A549 (cell line): ENCODE results near the gene GRIP2. TPM values are rescaled to one million over a fixed set of nuclear protein-coding genes. Genes with fewer than 3 reads are reported as not detected.

Experiments
- ATAC-seq, 2 experiments: fragments of 200-7000 bp in 1 of 2; fragments of >200 bp in 1 of 2; cut with Nextera tagmentation in 1 of 2; cut with Tn5 transposase in 1 of 2; 3 replicates each; pipeline versions ENCODE4 v1.8.0 to v1.9.1; 2018 to 2020; ENCODE audit warnings: mild to moderate bottlenecking in 1 of 2, moderate library complexity in 1 of 2
- CTCF ChIA-PET: fragments of 300-600 bp; sonication (Branson Sonifier 250); formaldehyde crosslinking; extraction: SDS; loops from one replicate; lab custom pipeline; 2021; ENCODE audit warnings: antibody characterized with exemption, inconsistent platforms; lab: Yijun Ruan, JAX
- POLR2A ChIA-PET: fragments of 350-600 bp; formaldehyde crosslinking; extraction: SDS; loops from one replicate; lab custom pipeline; 2021; ENCODE audit warnings: antibody characterized with exemption, inconsistent platforms; lab: Yijun Ruan, JAX
- DNase-seq, 2 experiments: peaks; one replicate each; pipeline versions ENCODE4 v3.0.0 to v3.0.0-alpha.2; 2011 to 2016; ENCODE audit warnings: low read depth in 1 of 2, low spot score in 1 of 2
- FAIRE-seq: peaks from 2 replicates; lab custom pipeline; 2011; peaks lifted over from hg19 to GRCh38; lab: Jason Lieb, UNC
- H3K27ac ChIP-seq, 2 experiments: fragments of >200 bp; sonication (Bioruptor Twin); formaldehyde crosslinking; 3 replicates each; pipeline ENCODE4 v1.5.1; 2016 to 2017
- H3K4me1 ChIP-seq: fragments of >200 bp; sonication (Bioruptor Twin); formaldehyde crosslinking; 3 replicates; pipeline ENCODE4 v1.6.1; 2016
- H3K4me2 ChIP-seq: fragments of >200 bp; sonication (Bioruptor Twin); formaldehyde crosslinking; 3 replicates; pipeline ENCODE4 v1.6.1; 2016
- H3K4me3 ChIP-seq: fragments of >200 bp; sonication (Bioruptor Twin); formaldehyde crosslinking; 3 replicates; pipeline ENCODE4 v1.5.1; 2016
- H3K9me3 ChIP-seq: fragments of >200 bp; sonication (Bioruptor Twin); formaldehyde crosslinking; 3 replicates; pipeline ENCODE4 v1.6.1; 2016
- CBX2 ChIP-seq: fragments of 200-600 bp; sonication (generic); IDR thresholded peaks from 2 replicates; pipeline ENCODE4 v1.6.1; 2016; ENCODE audit warnings: low read depth, mild to moderate bottlenecking, borderline replicate concordance
- CHD4 ChIP-seq: fragments of 200-600 bp; sonication (generic); IDR thresholded peaks from 2 replicates; pipeline ENCODE4 v1.6.1; 2016; ENCODE audit warnings: antibody characterized with exemption, mild to moderate bottlenecking, borderline replicate concordance
- EHF ChIP-seq: fragments of 250-450 bp; sonication (Bioruptor Pico); IDR thresholded peaks from 2 replicates; pipeline ENCODE4 v1.5.0; 2020; ENCODE audit warnings: mild to moderate bottlenecking
- EP300 ChIP-seq, 2 experiments: fragments of >200 bp; sonication (Bioruptor Twin); formaldehyde crosslinking; IDR thresholded peaks; 2 replicates in 1 of 2; 3 replicates in 1 of 2; pipeline ENCODE4 v1.6.1; 2016 to 2017
- FOSB ChIP-seq: fragments of 250-450 bp; sonication (Bioruptor Pico); IDR thresholded peaks from 2 replicates; pipeline ENCODE4 v1.5.0; 2020; ENCODE audit warnings: mild to moderate bottlenecking, moderate library complexity
- FOXS1 ChIP-seq: fragments of 250-450 bp; sonication (Bioruptor Pico); IDR thresholded peaks from 2 replicates; pipeline ENCODE4 v1.5.0; 2020; ENCODE audit warnings: mild to moderate bottlenecking, moderate library complexity
- HEYL ChIP-seq: fragments of 250-450 bp; sonication (Bioruptor Pico); IDR thresholded peaks from 2 replicates; pipeline ENCODE4 v1.8.0; 2021; ENCODE audit warnings: mild to moderate bottlenecking, moderate library complexity
- HOXA7 ChIP-seq: fragments of 250-450 bp; sonication (Bioruptor Pico); IDR thresholded peaks from 2 replicates; pipeline ENCODE4 v1.5.0; 2020; ENCODE audit warnings: mild to moderate bottlenecking, moderate library complexity
- HOXB13 ChIP-seq: fragments of 250-450 bp; sonication (Bioruptor Pico); IDR thresholded peaks from 2 replicates; pipeline ENCODE4 v1.5.0; 2020; ENCODE audit warnings: low read depth, mild to moderate bottlenecking, moderate library complexity
- HOXB5 ChIP-seq: fragments of 250-450 bp; sonication (Bioruptor Pico); IDR thresholded peaks from 2 replicates; pipeline ENCODE4 v1.5.0; 2020; ENCODE audit warnings: mild to moderate bottlenecking, moderate library complexity
- JUN ChIP-seq, 2 experiments: fragments of >200 bp; sonication (Bioruptor Twin); formaldehyde crosslinking; IDR thresholded peaks; 2 replicates in 1 of 2; 3 replicates in 1 of 2; pipeline ENCODE4 v1.6.1; 2016 to 2017
- JUNB ChIP-seq: fragments of >200 bp; sonication (Bioruptor Twin); formaldehyde crosslinking; IDR thresholded peaks from 2 replicates; pipeline ENCODE4 v1.6.1; 2016
- KDM1A ChIP-seq: fragments of 200-600 bp; sonication (generic); IDR thresholded peaks from 2 replicates; pipeline ENCODE4 v1.6.1; 2016; ENCODE audit warnings: low read depth, mild to moderate bottlenecking
- KDM5A ChIP-seq: fragments of 200-600 bp; sonication (generic); IDR thresholded peaks from 2 replicates; pipeline ENCODE4 v1.6.1; 2016; ENCODE audit warnings: antibody characterized with exemption, mild to moderate bottlenecking
- MYC ChIP-seq: IDR thresholded peaks from 2 replicates; pipeline ENCODE4 v1.6.1; 2012; ENCODE audit warnings: mild to moderate bottlenecking, inconsistent platforms, low read length, improper control_type of control experiment, borderline replicate concordance
- NFE2L2 ChIP-seq: fragments of 150-350 bp; conservative IDR thresholded peaks from 2 replicates; pipeline ENCODE4 v1.6.1; 2014; ENCODE audit warnings: low read length
- NPAS2 ChIP-seq: fragments of 250-450 bp; sonication (Bioruptor Pico); IDR thresholded peaks from 2 replicates; pipeline ENCODE4 v1.8.0; 2022; ENCODE audit warnings: mild to moderate bottlenecking, moderate library complexity, borderline replicate concordance
- PHF8 ChIP-seq: fragments of 200-600 bp; sonication (generic); IDR thresholded peaks from 2 replicates; pipeline ENCODE4 v1.6.1; 2016; ENCODE audit warnings: low read depth, mild to moderate bottlenecking, antibody characterized with exemption, moderate library complexity, borderline replicate concordance
- POLR2A ChIP-seq: IDR thresholded peaks from 2 replicates; pipeline ENCODE4 v1.6.1; 2012; ENCODE audit warnings: mild to moderate bottlenecking, low read length
- RAD21 ChIP-seq, 2 experiments: fragments of >200 bp in 1 of 2; sonication (Bioruptor Twin) in 1 of 2; formaldehyde crosslinking in 1 of 2; IDR thresholded peaks in 1 of 2; conservative IDR thresholded peaks in 1 of 2; 2 replicates in 1 of 2; 3 replicates in 1 of 2; pipeline ENCODE4 v1.6.1; 2012 to 2018; ENCODE audit warnings: inconsistent platforms in 1 of 2
- RNF2 ChIP-seq: fragments of 200-600 bp; sonication (generic); IDR thresholded peaks from 2 replicates; pipeline ENCODE4 v1.6.1; 2016; ENCODE audit warnings: low read depth, mild to moderate bottlenecking, antibody characterized with exemption, moderate library complexity, borderline replicate concordance
- SMC3 ChIP-seq: fragments of >200 bp; sonication (Bioruptor Twin); formaldehyde crosslinking; IDR thresholded peaks from 3 replicates; pipeline ENCODE4 v1.6.1; 2018; ENCODE audit warnings: inconsistent platforms
- ZC3H11A ChIP-seq: fragments of 450-650 bp; IDR thresholded peaks from 2 replicates; pipeline ENCODE4 v1.6.1; 2014; ENCODE audit warnings: antibody characterized with exemption, mild to moderate bottlenecking
- ZNF302 ChIP-seq: fragments of 250-450 bp; sonication (Bioruptor Pico); IDR thresholded peaks from 2 replicates; pipeline ENCODE4 v1.9.0; 2021; ENCODE audit warnings: inconsistent platforms, mild to moderate bottlenecking, moderate library complexity
- ZSCAN20 ChIP-seq: fragments of 250-450 bp; sonication (Bioruptor Pico); IDR thresholded peaks from 2 replicates; pipeline ENCODE4 v1.8.0; 2022; ENCODE audit warnings: mild to moderate bottlenecking, moderate library complexity
- WGBS: methylation state at CpG from one replicate; pipeline ENCODE4 v1.1.6; 2017; ENCODE audit errors: missing lambda C conversion rate; 5-methylcytosine and 5-hydroxymethylcytosine counted together
- polyA plus RNA-seq, 4 experiments: library from polyadenylated mRNA; depleted of rRNA in 3 of 4; stranded (reverse); fragments of >200 nt; fragmentation: RNase III in 1 of 4; extraction: RNeasy Plus Mini Kit Qiagen cat#74134 plus additional on column Dnase treatment in 1 of 4; gene quantifications; 2 replicates in 3 of 4; 3 replicates in 1 of 4; pipeline ENCODE4 v1.2.3, GENCODE V29; 2011 to 2017
- TF ChIP-seq, protein P1 (sequence below): fragments of 450-650 bp; IDR thresholded peaks from 2 replicates; pipeline ENCODE4 v1.6.1; 2014; ENCODE audit warnings: antibody characterized with exemption
- TF ChIP-seq, protein P2 (sequence below): fragments of 250-450 bp; sonication (Bioruptor Pico); IDR thresholded peaks from 2 replicates; pipeline ENCODE4 v1.5.0; 2021; ENCODE audit warnings: mild to moderate bottlenecking, moderate library complexity, borderline replicate concordance
- TF ChIP-seq, protein P3 (sequence below): IDR thresholded peaks from 2 replicates; pipeline ENCODE4 v1.6.1; 2012; ENCODE audit warnings: low read depth, borderline replicate concordance
- TF ChIP-seq, protein P4 (sequence below): fragments of >200 bp; sonication (Bioruptor Twin); formaldehyde crosslinking; IDR thresholded peaks from 2 replicates; pipeline ENCODE4 v1.6.1; 2016
- TF ChIP-seq, protein P5 (sequence below): fragments of 150-350 bp; IDR thresholded peaks from 2 replicates; pipeline ENCODE4 v1.6.1; 2014; ENCODE audit warnings: low read depth, mild to moderate bottlenecking, low read length

GRIP2 gene
- polyA plus RNA-seq, 2 of the 4 experiments (the other 2 are of a cell fraction) = 0.56 to 1.6 TPM

DNA sequence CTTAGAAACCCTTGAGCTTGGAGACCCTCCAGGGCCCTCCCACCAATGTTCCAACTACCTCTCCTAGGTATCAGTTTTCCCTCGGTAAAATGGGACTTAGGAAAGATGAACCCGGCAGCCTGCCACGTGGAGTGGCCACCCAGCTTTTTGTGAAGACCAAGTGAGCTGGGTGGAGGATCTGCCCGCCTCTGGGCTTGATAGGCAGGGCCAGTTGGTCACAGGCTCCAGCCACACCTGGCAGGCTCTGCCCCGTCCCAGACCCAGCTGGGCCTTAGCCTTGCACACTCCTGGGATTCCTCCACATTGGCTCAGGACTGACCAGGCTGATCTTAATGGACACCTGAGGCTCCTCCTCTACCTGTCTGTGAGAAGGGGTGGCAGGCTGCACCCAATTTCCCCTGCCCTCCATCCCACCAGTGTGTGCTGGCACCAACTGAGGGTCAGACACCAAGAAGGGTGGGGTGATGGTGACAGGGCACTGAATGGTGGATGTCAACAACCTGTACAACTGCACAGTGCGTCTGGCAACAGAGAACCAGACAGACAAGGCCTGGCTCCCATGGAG is 761 bp upstream of the GRIP2 start:
- POLR2A ChIA-PET = no interaction called here
- DNase-seq = no peak
- TF ChIP-seq PHF8 (no peak), FOXS1 (CRISPR knock-in tag) (no peak), CHD4 (no peak), EHF (CRISPR knock-in tag) (no peak), HOXA7 (no peak), HEYL (CRISPR knock-in tag) (no peak), KDM5A (no peak), HOXB5 (CRISPR knock-in tag) (no peak), JUNB (no peak), MYC (no peak), HOXB13 (CRISPR knock-in tag) (no peak), JUN (IDR thresholded peaks at IDR 0.05) (no peak), ZC3H11A (no peak), POLR2A (no peak), ZSCAN20 (CRISPR knock-in tag) (no peak), NFE2L2 (no peak), NPAS2 (CRISPR knock-in tag) (no peak)
- TF ChIP-seq, protein P1, sequence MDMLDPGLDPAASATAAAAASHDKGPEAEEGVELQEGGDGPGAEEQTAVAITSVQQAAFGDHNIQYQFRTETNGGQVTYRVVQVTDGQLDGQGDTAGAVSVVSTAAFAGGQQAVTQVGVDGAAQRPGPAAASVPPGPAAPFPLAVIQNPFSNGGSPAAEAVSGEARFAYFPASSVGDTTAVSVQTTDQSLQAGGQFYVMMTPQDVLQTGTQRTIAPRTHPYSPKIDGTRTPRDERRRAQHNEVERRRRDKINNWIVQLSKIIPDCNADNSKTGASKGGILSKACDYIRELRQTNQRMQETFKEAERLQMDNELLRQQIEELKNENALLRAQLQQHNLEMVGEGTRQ = no peak
- TF ChIP-seq, all 56 proteins: peak for 0
- FAIRE-seq (no peak), ATAC-seq (no peak)
- Histone ChIP-seq H3K4me2 (no peak overlapping the region), H3K9me3 (no peaks in the 10 kb centered on the region), H3K27ac (no peak overlapping the region), H3K4me3 (no peak overlapping the region), H3K4me1 (no peaks in the 10 kb centered on the region)
- CTCF ChIA-PET = interaction anchor here (0.6 kb wide), 1 partner anchor 38 kb away, joined by 3 read pairs; no protein-coding TSS in a partner anchor
- WGBS = 76% methylated on average over 6 of the region's 6 CpGs

DNA sequence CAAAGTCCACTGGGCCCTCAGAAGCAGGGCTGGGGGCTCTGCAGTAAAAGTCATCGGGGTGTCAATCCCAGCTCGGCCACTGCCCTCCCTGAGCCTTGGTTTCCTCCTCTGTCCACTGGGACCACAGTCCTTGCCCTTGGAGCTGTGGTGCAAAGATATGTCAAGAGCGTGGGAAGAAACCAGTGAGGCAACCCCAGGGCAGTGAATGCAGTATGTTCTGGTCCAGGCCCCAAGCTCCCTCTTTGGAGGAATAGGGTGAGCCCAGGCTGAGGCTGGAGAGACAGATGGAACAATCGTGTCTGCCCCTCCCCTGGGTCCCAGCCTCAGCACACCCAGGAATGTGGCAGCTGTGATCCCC is 779 bp downstream of the GRIP2 start:
- WGBS = 53% methylated on average over 4 of the region's 4 CpGs
- TF ChIP-seq KDM1A (no peak), SMC3 (no peak), EHF (CRISPR knock-in tag) (no peak), JUNB (no peak), ZNF302 (no peak), RNF2 (no peak), RAD21 (conservative IDR thresholded peaks at IDR 0.05 in 1 of 2, IDR thresholded peaks at IDR 0.05 in 1 of 2) (no peak), HOXB13 (CRISPR knock-in tag) (no peak), EP300 (IDR thresholded peaks at IDR 0.05) (no peak), FOSB (CRISPR knock-in tag) (no peak), CBX2 (no peak)
- TF ChIP-seq, protein P2, sequence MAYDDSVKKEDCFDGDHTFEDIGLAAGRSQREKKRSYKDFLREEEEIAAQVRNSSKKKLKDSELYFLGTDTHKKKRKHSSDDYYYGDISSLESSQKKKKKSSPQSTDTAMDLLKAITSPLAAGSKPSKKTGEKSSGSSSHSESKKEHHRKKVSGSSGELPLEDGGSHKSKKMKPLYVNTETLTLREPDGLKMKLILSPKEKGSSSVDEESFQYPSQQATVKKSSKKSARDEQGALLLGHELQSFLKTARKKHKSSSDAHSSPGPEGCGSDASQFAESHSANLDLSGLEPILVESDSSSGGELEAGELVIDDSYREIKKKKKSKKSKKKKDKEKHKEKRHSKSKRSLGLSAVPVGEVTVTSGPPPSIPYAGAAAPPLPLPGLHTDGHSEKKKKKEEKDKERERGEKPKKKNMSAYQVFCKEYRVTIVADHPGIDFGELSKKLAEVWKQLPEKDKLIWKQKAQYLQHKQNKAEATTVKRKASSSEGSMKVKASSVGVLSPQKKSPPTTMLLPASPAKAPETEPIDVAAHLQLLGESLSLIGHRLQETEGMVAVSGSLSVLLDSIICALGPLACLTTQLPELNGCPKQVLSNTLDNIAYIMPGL (CRISPR knock-in tag) = no peak
- TF ChIP-seq, protein P3, sequence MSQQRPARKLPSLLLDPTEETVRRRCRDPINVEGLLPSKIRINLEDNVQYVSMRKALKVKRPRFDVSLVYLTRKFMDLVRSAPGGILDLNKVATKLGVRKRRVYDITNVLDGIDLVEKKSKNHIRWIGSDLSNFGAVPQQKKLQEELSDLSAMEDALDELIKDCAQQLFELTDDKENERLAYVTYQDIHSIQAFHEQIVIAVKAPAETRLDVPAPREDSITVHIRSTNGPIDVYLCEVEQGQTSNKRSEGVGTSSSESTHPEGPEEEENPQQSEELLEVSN = no peak
- TF ChIP-seq, protein P4, sequence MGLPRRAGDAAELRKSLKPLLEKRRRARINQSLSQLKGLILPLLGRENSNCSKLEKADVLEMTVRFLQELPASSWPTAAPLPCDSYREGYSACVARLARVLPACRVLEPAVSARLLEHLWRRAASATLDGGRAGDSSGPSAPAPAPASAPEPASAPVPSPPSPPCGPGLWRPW = no peak
- TF ChIP-seq, protein P5, sequence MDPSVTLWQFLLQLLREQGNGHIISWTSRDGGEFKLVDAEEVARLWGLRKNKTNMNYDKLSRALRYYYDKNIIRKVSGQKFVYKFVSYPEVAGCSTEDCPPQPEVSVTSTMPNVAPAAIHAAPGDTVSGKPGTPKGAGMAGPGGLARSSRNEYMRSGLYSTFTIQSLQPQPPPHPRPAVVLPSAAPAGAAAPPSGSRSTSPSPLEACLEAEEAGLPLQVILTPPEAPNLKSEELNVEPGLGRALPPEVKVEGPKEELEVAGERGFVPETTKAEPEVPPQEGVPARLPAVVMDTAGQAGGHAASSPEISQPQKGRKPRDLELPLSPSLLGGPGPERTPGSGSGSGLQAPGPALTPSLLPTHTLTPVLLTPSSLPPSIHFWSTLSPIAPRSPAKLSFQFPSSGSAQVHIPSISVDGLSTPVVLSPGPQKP = no peak
- TF ChIP-seq, protein P1 = no peak
- TF ChIP-seq, all 56 proteins: peak for 0
- H3K4me3 ChIP-seq = no peak overlapping the region
- DNase-seq (no peak), ATAC-seq (no peak), FAIRE-seq (no peak)
- H3K4me2 ChIP-seq = no peak overlapping the region
- no peaks in the 10 kb centered on the region for H3K9me3 ChIP-seq
- ChIA-PET CTCF (interaction anchor here (1.0 to 2.0 kb wide), 2 partner anchors 10 to 382 kb away, joined by 3 to 12 read pairs; no protein-coding TSS in a partner anchor), POLR2A (no interaction called here)
- H3K27ac ChIP-seq = no peak overlapping the region
- no peaks in the 10 kb centered on the region for H3K4me1 ChIP-seq
